KG1 (cell line): ENCODE results near the gene MAGI3.
"Not testable (repeated sequence)": the region's sequence is repeated elsewhere in the genome, so short reads cannot be mapped to it uniquely, and the experiment has no call there.

Source experiments
- DNase-seq: peaks from one replicate; lab custom pipeline; 2025; lab: John Stamatoyannopoulos, UW

Gene MAGI3

GRCh38 chr1:113692824-113693431 lies 302.6 kb downstream of the MAGI3 start:
- no peak for DNase-seq

GRCh38 chr1:113694910-113695309 lies 304.6 kb downstream of the MAGI3 start:
- no peak for DNase-seq

GRCh38 chr1:113701429-113701828 lies 311.1 kb downstream of the MAGI3 start:
- no peak for DNase-seq

GRCh38 chr1:113714606-113715269 lies 324.4 kb downstream of the MAGI3 start:
- no peak for DNase-seq

GRCh38 chr1:113717506-113717905 lies 327.2 kb downstream of the MAGI3 start:
- DNase-seq: not testable (repeated sequence)

- DNase-seq: not testable (repeated sequence)
Observed at GRCh38 chr1:113718621-113719020, 328.3 kb downstream of the MAGI3 start.

- no peak for DNase-seq
Observed at GRCh38 chr1:113721010-113721409, 330.7 kb downstream of the MAGI3 start.

GRCh38 chr1:113732802-113733201 lies 342.5 kb downstream of the MAGI3 start:
- DNase-seq: no peak

GRCh38 chr1:113734357-113735055 lies 344.2 kb downstream of the MAGI3 start:
- DNase-seq: no peak
